K562 (cell line): ENCODE results near the gene ZBTB46. TPM values are rescaled to one million over a fixed set of nuclear protein-coding genes. Genes with fewer than 3 reads are reported as not detected.
A peak's percentile ranks its signal among the peaks of the same experiment; 100 is the strongest.

Experiments used
- ATAC-seq: fragments of 200-7000 bp; cut with Tn5 transposase; 3 replicates; pipeline ENCODE4 v1.9.1; 2020; ENCODE audit warnings: moderate library complexity
- BruUV-seq: library from RNA; stranded (reverse); fragments of 400-500 nt; replicated peaks from 2 replicates; lab custom pipeline; 2021; lab: Mats Ljungman, UMichigan
- CTCF ChIA-PET: fragments of 300-600 bp; formaldehyde crosslinking; extraction: SDS; loops from one replicate; lab custom pipeline; 2021; ENCODE audit warnings: low intra/inter-chr PET ratio; lab: Yijun Ruan, JAX
- POLR2A ChIA-PET: fragments of 300-600, 350-650 bp; sonication (Branson Sonifier 250); formaldehyde crosslinking; extraction: SDS; loops from one replicate; lab custom pipeline; 2021; ENCODE audit warnings: antibody characterized with exemption, inconsistent platforms; lab: Yijun Ruan, JAX
- DNase-seq, 4 experiments: peaks; one replicate each; pipeline versions ENCODE4 v3.0.0 to v3.0.0-alpha.2; 2011 to 2018; ENCODE audit warnings: low spot score in 3 of 4, mixed read lengths in 3 of 4; ENCODE audit errors: extremely low read depth in 1 of 4
- FAIRE-seq: peaks from 2 replicates; lab custom pipeline; 2011; peaks lifted over from hg19 to GRCh38; lab: Jason Lieb, UNC
- H2AFZ ChIP-seq: 2 replicates; pipeline ENCODE4 v1.6.0; 2011; ENCODE audit warnings: low read depth, low read length, control low read depth, inconsistent platforms
- H3K27ac ChIP-seq: fragments of 200-600 bp; 3 replicates; pipeline ENCODE4 v1.8.0; 2011; ENCODE audit warnings: low read depth, mild to moderate bottlenecking, control low read depth, inconsistent platforms, low read length, moderate library complexity, mixed read lengths; ENCODE audit errors: extremely low read depth
- H3K27me3 ChIP-seq, 2 experiments: fragments of 300-600 bp in 1 of 2; 2 replicates in 1 of 2; 3 replicates in 1 of 2; pipeline versions ENCODE4 v1.6.0 to v1.8.0; 2011; ENCODE audit warnings: inconsistent platforms in 2 of 2, low read length in 2 of 2, mild to moderate bottlenecking in 1 of 2, mixed read lengths in 1 of 2, moderate library complexity in 1 of 2; ENCODE audit not compliant: control insufficient read depth in 2 of 2, insufficient read depth in 2 of 2
- H3K36me3 ChIP-seq: fragments of 300-600 bp; 3 replicates; pipeline ENCODE4 v1.8.0; 2011; ENCODE audit warnings: mild to moderate bottlenecking, low read length, inconsistent platforms; ENCODE audit not compliant: control insufficient read depth, insufficient read depth
- H3K4me1 ChIP-seq, 2 experiments: fragments of 200-600 bp in 1 of 2; replicated peaks in 1 of 2; 2 replicates in 1 of 2; 3 replicates in 1 of 2; pipeline versions ENCODE4 v1.5.1 to v1.8.0; 2011; ENCODE audit warnings: inconsistent platforms in 2 of 2, low read length in 2 of 2, mild to moderate bottlenecking in 1 of 2, mixed read lengths in 1 of 2, moderate library complexity in 1 of 2; ENCODE audit not compliant: control insufficient read depth in 2 of 2, insufficient read depth in 2 of 2
- H3K4me2 ChIP-seq: 2 replicates; pipeline ENCODE4 v1.6.1; 2011; ENCODE audit warnings: low read length, control low read depth, inconsistent platforms, mixed read lengths; ENCODE audit not compliant: insufficient read depth
- H3K4me3 ChIP-seq: fragments of 200-600 bp; sonication (generic), shearing (Covaris generic); 2 replicates; pipeline ENCODE4 v1.5.1; 2016; ENCODE audit warnings: control low read depth, inconsistent platforms
- H3K79me2 ChIP-seq: fragments of 200-600 bp; 3 replicates; pipeline ENCODE4 v1.8.0; 2011; ENCODE audit warnings: low read length, inconsistent platforms; ENCODE audit not compliant: control insufficient read depth, insufficient read depth
- H3K9ac ChIP-seq, 2 experiments: 2 replicates each; pipeline versions ENCODE4 v1.6.0 to v1.6.1; 2011; ENCODE audit warnings: low read depth in 2 of 2, low read length in 2 of 2, control low read depth in 1 of 2, inconsistent platforms in 1 of 2, mild to moderate bottlenecking in 1 of 2, mixed read lengths in 1 of 2; ENCODE audit not compliant: insufficient read depth in 1 of 2
- H3K9me1 ChIP-seq: one replicate; pipeline ENCODE4 v1.6.0; 2011; ENCODE audit warnings: inconsistent platforms, mild to moderate bottlenecking, low read length, moderate library complexity; ENCODE audit not compliant: control insufficient read depth, insufficient read depth
- H3K9me3 ChIP-seq: replicated peaks from 2 replicates; pipeline ENCODE4 v1.5.1; 2011; ENCODE audit warnings: low read depth, low read length, inconsistent platforms; ENCODE audit not compliant: control insufficient read depth, insufficient read depth
- H4K20me1 ChIP-seq: replicated peaks from 2 replicates; pipeline ENCODE4 v1.6.1; 2011; ENCODE audit warnings: low read length, inconsistent platforms, mixed read lengths; ENCODE audit not compliant: control insufficient read depth, insufficient read depth
- ATF4 ChIP-seq: fragments of 450-650 bp; formaldehyde crosslinking; IDR thresholded peaks from 2 replicates; pipeline ENCODE4 v1.4.0; 2022; ENCODE audit warnings: mild to moderate bottlenecking, moderate library complexity
- CREBBP ChIP-seq: IDR thresholded peaks from one replicate; pipeline ENCODE4 v1.6.1; 2012; ENCODE audit warnings: low read depth, mild to moderate bottlenecking, control low read depth, inconsistent platforms, low read length
- EP400 ChIP-seq: fragments of 450-650 bp; IDR thresholded peaks from 2 replicates; pipeline ENCODE4 v1.6.1; 2017; ENCODE audit warnings: antibody characterized with exemption, mild to moderate bottlenecking, moderate library complexity
- ETV5 ChIP-seq: sonication (generic); formaldehyde crosslinking; IDR thresholded peaks from 2 replicates; pipeline ENCODE4 v1.4.0; 2020; ENCODE audit warnings: low read depth, mild to moderate bottlenecking, missing genetic modification reagents
- FOXJ2 ChIP-seq: fragments of 200-800 bp; sonication (Bioruptor generic); IDR thresholded peaks from 2 replicates; pipeline ENCODE4 v1.6.1; 2016; ENCODE audit warnings: missing genetic modification characterization, missing compliant biosample characterization
- GTF3C2 ChIP-seq: IDR thresholded peaks from 3 replicates; pipeline ENCODE4 v1.6.1; 2011; ENCODE audit warnings: borderline replicate concordance, mild to moderate bottlenecking, moderate library complexity; ENCODE audit not compliant: insufficient read length; ENCODE audit errors: extremely low read depth
- HINFP ChIP-seq: fragments of 450-650 bp; conservative IDR thresholded peaks from 2 replicates; pipeline ENCODE4 v1.6.1; 2016; ENCODE audit warnings: missing genetic modification characterization, low read depth, mild to moderate bottlenecking, control low read depth, missing compliant biosample characterization
- MXI1 ChIP-seq: IDR thresholded peaks from 2 replicates; pipeline ENCODE4 v1.6.1; 2011; ENCODE audit warnings: low read depth, mild to moderate bottlenecking, improper control_type of control experiment, low read length
- NR2C2 ChIP-seq, 2 experiments: fragments of 200-800 bp in 1 of 2; sonication (Bioruptor generic) in 1 of 2; sonication (generic) in 1 of 2; formaldehyde crosslinking in 1 of 2; IDR thresholded peaks; 2 replicates each; pipeline versions ENCODE4 v1.6.1 to v1.8.0; 2016 to 2022; ENCODE audit warnings: mild to moderate bottlenecking in 1 of 2, missing compliant biosample characterization in 1 of 2, missing genetic modification characterization in 1 of 2, missing genetic modification reagents in 1 of 2
- SMARCC2 ChIP-seq: fragments of 450-650 bp; IDR thresholded peaks from 2 replicates; pipeline ENCODE4 v1.6.1; 2017; ENCODE audit warnings: antibody characterized with exemption, moderate library complexity, mild to moderate bottlenecking, low read depth
- TFAP4 ChIP-seq: sonication (generic); formaldehyde crosslinking; IDR thresholded peaks from 2 replicates; pipeline ENCODE4 v1.8.0; 2022; ENCODE audit warnings: missing genetic modification reagents, mild to moderate bottlenecking, moderate library complexity, borderline replicate concordance
- ZNF280A ChIP-seq: fragments of 450-650 bp; IDR thresholded peaks from 2 replicates; pipeline ENCODE4 v1.6.1; 2018; ENCODE audit warnings: mild to moderate bottlenecking, low read depth; ENCODE audit not compliant: partially characterized antibody
- ZNF778 ChIP-seq: fragments of 450-650 bp; formaldehyde crosslinking; IDR thresholded peaks from 2 replicates; pipeline ENCODE4 v1.4.0; 2020; ENCODE audit warnings: mild to moderate bottlenecking, moderate library complexity
- WGBS: fragments of 100-300 bp; shearing (Covaris generic); methylation state at CpG from one replicate; pipeline ENCODE4 v1.1.6; 2016; ENCODE audit warnings: low coverage, mixed read lengths; ENCODE audit not compliant: insufficient coverage; ENCODE audit errors: missing lambda C conversion rate; 5-methylcytosine and 5-hydroxymethylcytosine counted together
- in situ Hi-C: fragments of 300-500 bp; cut with MboI; formaldehyde crosslinking; loops from 4 replicates; pipeline ENCODE4 v1.15.0; 2018; ENCODE audit warnings: inconsistent platforms, mixed read lengths
- intact Hi-C: fragments of 100-400 bp; cut with micrococcal nuclease; formaldehyde crosslinking; loops from 2 replicates; pipeline ENCODE4 v1.14.2; 2022
- polyA plus RNA-seq, 8 experiments: library from polyadenylated mRNA; depleted of rRNA in 4 of 8; stranded (reverse) in 5 of 8; unstranded in 3 of 8; fragments of >200 nt; fragmentation: Nextera tagmentation in 2 of 8; fragmentation: Illumina TruSeq in 1 of 8; extraction: Ambion mirVana in 2 of 8; extraction: Trizol in 1 of 8; gene quantifications; 2 replicates each; pipeline versions ENCODE4 v1.2.1 to v1.2.3, GENCODE V29; 2011 to 2014; ENCODE audit warnings: inconsistent platforms in 1 of 8, missing spikeins in 1 of 8
- total RNA-seq, 7 experiments: library from RNA; depleted of rRNA in 6 of 7; stranded (reverse); fragments of >200 nt in 6 of 7; fragmentation: Illumina TruSeq in 2 of 7; extraction: Trizol in 2 of 7; gene quantifications; 2 replicates each; pipeline versions ENCODE4 v1.2.1 to v1.2.3, GENCODE V29; 2011 to 2021; ENCODE audit warnings: low replicate concordance in 1 of 7

The ZBTB46 gene
- total and polyA plus RNA-seq, 9 of the 15 experiments (the other 6 are each of a cell fraction or from before 2014, with no cell fraction given): 0.29 to 4.1 (median 1.1) TPM

- H3K9me3 ChIP-seq: no peaks in the 10 kb centered on the region
- no peak overlapping the region for H2AFZ ChIP-seq
- H3K36me3 ChIP-seq: no peaks in the 10 kb centered on the region
- H3K27me3 ChIP-seq: peaks cover 0 to 9% of the 10 kb centered on the region in 2 experiments; a peak in 2 of 5 replicates
- no peaks in the 10 kb centered on the region for H4K20me1 ChIP-seq
- intact Hi-C loops (no loop called here), in situ Hi-C loops (no loop called here)
- DNase-seq (no peak), FAIRE-seq (no peak), ATAC-seq (no peak)
- no peak overlapping the region for H3K4me2 ChIP-seq
- ChIA-PET CTCF (no interaction called here), POLR2A (interaction anchor here (0.6 to 1.0 kb wide), 3 partner anchors 14 to 265 kb away, joined by 3 to 4 read pairs (median 4); no protein-coding TSS in a partner anchor)
- no peak overlapping the region for H3K4me3 ChIP-seq
- whole genome bisulfite sequencing: 40% methylated on average over 7 of the region's 7 CpGs
- TF ChIP-seq CREBBP (no peak), HINFP (tag) (no peak), TFAP4 (no peak), EP400 (no peak), MXI1 (no peak), FOXJ2 (no peak), ZNF280A (no peak), ZNF778 (CRISPR knock-in tag) (no peak), ETV5 (CRISPR knock-in tag) (no peak), SMARCC2 (no peak), GTF3C2 (no peak), ATF4 (CRISPR knock-in tag) (no peak), NR2C2 (CRISPR knock-in tag; IDR thresholded peaks at IDR 0.05) (no peak), NR2C2 (tag; IDR thresholded peaks at IDR 0.05) (no peak)
- H3K27ac ChIP-seq: no peak overlapping the region
- no peaks in the 10 kb centered on the region for H3K9me1 ChIP-seq
- H3K4me1 ChIP-seq: peaks cover 8 to 46% of the 10 kb centered on the region in 2 experiments; a peak in 4 of 5 replicates
- BruUV-seq: no TSS peak
- no peaks in the 10 kb centered on the region for H3K79me2 ChIP-seq
- peak overlapping the region in 1 of 2 experiments; percentile 41; a peak in 1 of 4 replicates for H3K9ac ChIP-seq
Observed at GRCh38 chr20:63767886-63768285, 63.2 kb downstream of the ZBTB46 start.
